Stimulated activated naive CD8-positive, alpha-beta T cell treated with anti-CD3 and anti-CD28 coated beads, Interleukin-15, amount 100 ng/mL, for 72 hours (primary cell): ENCODE measurements around the gene RSPH1.

ENCODE experiments used
- ATAC-seq: fragments of 150-1000 bp; cut with Tn5 transposase; 2 replicates; pipeline ENCODE4 v1.10.0; 2021; ENCODE audit warnings: mild to moderate bottlenecking, moderate library complexity
- DNase-seq, 2 donors: peaks; one replicate each; pipeline ENCODE4 v3.0.0; 2021 to 2022
- H3K27ac Mint-ChIP-seq, 2 donors: one replicate each; pipeline ENCODE4 v1.8.0; 2022; ENCODE audit warnings: mild to moderate bottlenecking in 2 of 2, mixed read lengths in 2 of 2, moderate library complexity in 2 of 2
- H3K27me3 Mint-ChIP-seq: one replicate; pipeline ENCODE4 v1.8.0; 2022; ENCODE audit warnings: mixed read lengths
- H3K4me1 Mint-ChIP-seq: one replicate; pipeline ENCODE4 v1.8.0; 2022; ENCODE audit warnings: mild to moderate bottlenecking, mixed read lengths
- H3K4me3 Mint-ChIP-seq, 2 donors: one replicate each; pipeline ENCODE4 v1.8.0; 2022; ENCODE audit warnings: mild to moderate bottlenecking in 2 of 2, mixed read lengths in 2 of 2, moderate library complexity in 1 of 2
- H3K9me3 Mint-ChIP-seq, 2 donors: one replicate each; pipeline ENCODE4 v1.8.0; 2022; ENCODE audit warnings: mixed read lengths in 2 of 2

RSPH1 gene

GRCh38 chr21:42431196-42431595, 64.8 kb downstream of the RSPH1 start:
- no peak for ATAC-seq
- no peak for DNase-seq
- peaks cover 69% of the 10 kb centered on the region for H3K4me1 Mint-ChIP-seq
- no peak overlapping the region for H3K27ac Mint-ChIP-seq
- no peak overlapping the region for H3K4me3 Mint-ChIP-seq
- H3K9me3 Mint-ChIP-seq: peaks cover 0 to 28% of the 10 kb centered on the region in 2 donors
- no peaks in the 10 kb centered on the region for H3K27me3 Mint-ChIP-seq

GRCh38 chr21:42430521-42430920, 65.5 kb downstream of the RSPH1 start:
- Mint-ChIP-seq H3K4me1 (peaks cover 68% of the 10 kb centered on the region), H3K27ac (no peak overlapping the region), H3K27me3 (no peaks in the 10 kb centered on the region), H3K9me3 (peaks cover 0 to 28% of the 10 kb centered on the region in 2 donors), H3K4me3 (no peak overlapping the region)
- no peak for DNase-seq
- no peak for ATAC-seq

- H3K4me3 Mint-ChIP-seq: no peak overlapping the region
- DNase-seq (no peak), ATAC-seq (no peak)
- peaks cover 68% of the 10 kb centered on the region for H3K4me1 Mint-ChIP-seq
- peaks cover 0 to 22% of the 10 kb centered on the region in 2 donors for H3K9me3 Mint-ChIP-seq
- H3K27ac Mint-ChIP-seq: no peak overlapping the region
- no peaks in the 10 kb centered on the region for H3K27me3 Mint-ChIP-seq
Observed at GRCh38 chr21:42429856-42430255, 66.2 kb downstream of the RSPH1 start.

- Mint-ChIP-seq H3K27ac (no peak overlapping the region), H3K4me1 (peaks cover 68% of the 10 kb centered on the region), H3K9me3 (peaks cover 0 to 16% of the 10 kb centered on the region in 2 donors), H3K4me3 (no peak overlapping the region), H3K27me3 (no peaks in the 10 kb centered on the region)
- DNase-seq (no peak), ATAC-seq (no peak)
Observed at GRCh38 chr21:42429021-42429420, 67.0 kb downstream of the RSPH1 start.

GRCh38 chr21:42427809-42428419, 68.1 kb downstream of the RSPH1 start:
- H3K27ac Mint-ChIP-seq: no peak overlapping the region
- DNase-seq (no peak), ATAC-seq (no peak)
- peaks cover 68% of the 10 kb centered on the region for H3K4me1 Mint-ChIP-seq
- H3K27me3 Mint-ChIP-seq: no peaks in the 10 kb centered on the region
- H3K9me3 Mint-ChIP-seq: peaks cover 0 to 16% of the 10 kb centered on the region in 2 donors
- no peak overlapping the region for H3K4me3 Mint-ChIP-seq

- H3K27ac Mint-ChIP-seq: no peak overlapping the region
- DNase-seq (no peak), ATAC-seq (no peak)
- H3K4me3 Mint-ChIP-seq: no peak overlapping the region
- H3K4me1 Mint-ChIP-seq: peaks cover 71% of the 10 kb centered on the region
- H3K9me3 Mint-ChIP-seq: peaks cover 0 to 8% of the 10 kb centered on the region in 2 donors
- H3K27me3 Mint-ChIP-seq: no peaks in the 10 kb centered on the region
Observed at GRCh38 chr21:42426876-42427480, 69.0 kb downstream of the RSPH1 start.

GRCh38 chr21:42426424-42426823, 69.6 kb downstream of the RSPH1 start:
- Mint-ChIP-seq H3K27me3 (no peaks in the 10 kb centered on the region), H3K27ac (no peak overlapping the region), H3K4me3 (no peak overlapping the region), H3K9me3 (peaks cover 0 to 3% of the 10 kb centered on the region in 2 donors), H3K4me1 (peaks cover 74% of the 10 kb centered on the region)
- DNase-seq: no peak
- no peak for ATAC-seq

- peak overlapping the region; percentile 81 to 97 for H3K27ac Mint-ChIP-seq
- no peaks in the 10 kb centered on the region for H3K27me3 Mint-ChIP-seq
- ATAC-seq (peak; percentile 81), DNase-seq (peak in 1 of 2 donors; percentile 46)
- H3K4me3 Mint-ChIP-seq: peak overlapping the region; percentile 72 to 77
- H3K9me3 Mint-ChIP-seq: no peaks in the 10 kb centered on the region
- peaks cover 77% of the 10 kb centered on the region for H3K4me1 Mint-ChIP-seq
Observed at GRCh38 chr21:42425591-42425990, 70.4 kb downstream of the RSPH1 start.

GRCh38 chr21:42424914-42425541, 71.0 kb downstream of the RSPH1 start:
- Mint-ChIP-seq H3K4me3 (peak overlapping the region; percentile 72 to 77), H3K4me1 (peaks cover 82% of the 10 kb centered on the region), H3K27me3 (no peaks in the 10 kb centered on the region), H3K27ac (peak overlapping the region; percentile 81 to 97), H3K9me3 (no peaks in the 10 kb centered on the region)
- DNase-seq (peak; percentile 59 to 80), ATAC-seq (peak; percentile 86)

- Mint-ChIP-seq H3K4me3 (peak overlapping the region; percentile 72 to 77), H3K27me3 (no peaks in the 10 kb centered on the region), H3K4me1 (peaks cover 78% of the 10 kb centered on the region), H3K9me3 (peaks cover 0 to 5% of the 10 kb centered on the region in 2 donors), H3K27ac (peak overlapping the region; percentile 66 to 78)
- no peak for ATAC-seq
- no peak for DNase-seq
Observed at GRCh38 chr21:42423685-42424084, 72.3 kb downstream of the RSPH1 start.

GRCh38 chr21:42423197-42423675, 72.8 kb downstream of the RSPH1 start:
- DNase-seq (peak; percentile 64 to 71), ATAC-seq (peak; percentile 73)
- Mint-ChIP-seq H3K4me1 (peaks cover 76% of the 10 kb centered on the region), H3K4me3 (peak overlapping the region; percentile 72 to 77), H3K27ac (peak overlapping the region; percentile 66 to 78), H3K9me3 (peaks cover 0 to 5% of the 10 kb centered on the region in 2 donors), H3K27me3 (no peaks in the 10 kb centered on the region)
